Panc1 (cell line): Measurements from ENCODE around the gene SLC6A17. TPM values are rescaled to one million over a fixed set of nuclear protein-coding genes. Genes with fewer than 3 reads are reported as not detected.

ENCODE experiments used
- ATAC-seq: fragments of 200-7000 bp; cut with Tn5 transposase; 2 replicates; pipeline ENCODE4 v1.9.1; 2020; ENCODE audit warnings: mild to moderate bottlenecking, moderate library complexity
- BruUV-seq: library from RNA; stranded (reverse); fragments of 400-500 nt; replicated peaks from 2 replicates; lab custom pipeline; 2021; lab: Mats Ljungman, UMichigan
- CTCF ChIA-PET: fragments of 300-600 bp; sonication (Branson Sonifier 250); formaldehyde crosslinking; loops from one replicate; lab custom pipeline; 2022; ENCODE audit warnings: antibody characterized with exemption; lab: Charles Lee
- POLR2A ChIA-PET: fragments of 300-600 bp; sonication (Branson Sonifier 250); formaldehyde crosslinking; loops from one replicate; lab custom pipeline; 2022; ENCODE audit warnings: antibody characterized with exemption; lab: Charles Lee
- DNase-seq: peaks from one replicate; pipeline ENCODE4 v3.0.0-alpha.2; 2010; ENCODE audit warnings: low read depth, low spot score
- H3K27ac ChIP-seq: 2 replicates; pipeline ENCODE4 v1.5.1; 2011; ENCODE audit warnings: mild to moderate bottlenecking, low read length, inconsistent platforms
- H3K27me3 ChIP-seq: fragments of 200-500 bp; sonication (Bioruptor generic); 2 replicates; pipeline ENCODE4 v1.6.0; 2014; ENCODE audit warnings: low read length, inconsistent platforms; ENCODE audit not compliant: control insufficient read depth, insufficient read depth
- H3K36me3 ChIP-seq: fragments of 200-500 bp; sonication (Bioruptor generic); 2 replicates; pipeline ENCODE4 v1.5.1; 2014; ENCODE audit warnings: inconsistent platforms, mild to moderate bottlenecking, low read length, moderate library complexity; ENCODE audit not compliant: control insufficient read depth, insufficient read depth
- H3K4me1 ChIP-seq: 2 replicates; pipeline ENCODE4 v1.5.1; 2011; ENCODE audit warnings: inconsistent platforms, mild to moderate bottlenecking, low read length, moderate library complexity; ENCODE audit not compliant: control insufficient read depth, insufficient read depth
- H3K4me3 ChIP-seq, 2 experiments: 2 replicates each; pipeline ENCODE4 v1.5.1; 2011 to 2012; ENCODE audit warnings: low read depth in 2 of 2, low read length in 2 of 2, mild to moderate bottlenecking in 2 of 2, inconsistent platforms in 1 of 2, moderate library complexity in 1 of 2
- H3K9me3 ChIP-seq: fragments of 200-500 bp; sonication (Bioruptor generic); 2 replicates; pipeline ENCODE4 v1.5.1; 2014; ENCODE audit warnings: low read depth, mild to moderate bottlenecking, inconsistent platforms, low read length, moderate library complexity; ENCODE audit not compliant: control insufficient read depth, insufficient read depth
- CTCF ChIP-seq: fragments of 450-650 bp; IDR thresholded peaks from 2 replicates; pipeline ENCODE4 v1.5.1; 2017; ENCODE audit warnings: mild to moderate bottlenecking
- POLR2AphosphoS5 ChIP-seq: IDR thresholded peaks from 2 replicates; pipeline ENCODE4 v1.6.1; 2012; ENCODE audit warnings: mild to moderate bottlenecking, low read depth, low read length, moderate library complexity
- SIN3A ChIP-seq: IDR thresholded peaks from 2 replicates; pipeline ENCODE4 v1.6.1; 2012; ENCODE audit warnings: low read depth, mild to moderate bottlenecking, low read length, moderate library complexity, borderline replicate concordance; ENCODE audit not compliant: insufficient read depth
- TCF7L2 ChIP-seq: IDR thresholded peaks from 2 replicates; pipeline ENCODE4 v1.6.1; 2011; ENCODE audit warnings: mild to moderate bottlenecking, low read depth, low read length, inconsistent platforms
- in situ Hi-C: cut with HindIII; loops from 2 replicates; pipeline ENCODE4 v1.10.0; 2016; ENCODE audit warnings: low sequenced_read_pairs, low pct_unique_long_range_greater_than_20kb
- intact Hi-C: fragments of 100-400 bp; cut with micrococcal nuclease; formaldehyde crosslinking; loops from one replicate; pipeline ENCODE4 v1.10.0; 2022; ENCODE audit not compliant: unreplicated experiment
- total RNA-seq: library from RNA; stranded (reverse); gene quantifications from one replicate; pipeline ENCODE4 v1.2.1, GENCODE V29; 2021; ENCODE audit not compliant: unreplicated experiment
- TF ChIP-seq, protein P1 (sequence below), 2 experiments: IDR thresholded peaks; 2 replicates each; pipeline ENCODE4 v1.6.1; 2011 to 2012; ENCODE audit warnings: low read depth in 2 of 2, control low read depth in 1 of 2, low read length in 1 of 2, mild to moderate bottlenecking in 1 of 2, moderate library complexity in 1 of 2; ENCODE audit not compliant: insufficient read depth in 1 of 2

The SLC6A17 gene
- total RNA-seq, 1 experiment from 2014 or later = 5.7 TPM

DNA sequence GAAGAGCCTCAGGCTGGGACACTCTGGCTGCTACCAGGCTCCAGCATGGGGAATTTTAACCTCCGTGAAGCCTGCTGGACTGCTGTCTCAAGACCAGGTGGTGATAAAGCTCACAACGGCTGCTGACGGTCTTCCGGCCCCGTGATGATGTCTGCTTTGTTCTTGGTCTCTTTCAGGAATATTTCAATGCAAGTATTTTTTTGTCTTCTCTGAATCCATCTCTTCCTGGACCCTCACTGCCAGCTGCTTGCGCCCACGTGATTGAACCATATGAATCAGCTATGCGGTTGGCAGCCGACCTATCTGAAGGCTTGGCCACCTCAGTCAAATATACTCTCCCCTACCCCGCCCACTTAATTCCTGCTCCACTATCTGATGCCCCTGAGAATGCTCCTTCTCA, 14.6 kb upstream of the SLC6A17 start:
- no peak for ATAC-seq
- Histone ChIP-seq H3K4me3 (no peak overlapping the region), H3K4me1 (no peaks in the 10 kb centered on the region), H3K27me3 (peaks cover 5% of the 10 kb centered on the region; the same call in 1 of the 2 replicates), H3K9me3 (no peaks in the 10 kb centered on the region), H3K27ac (no peak overlapping the region), H3K36me3 (no peaks in the 10 kb centered on the region)
- POLR2A ChIA-PET = no interaction called here
- DNase-seq = no peak
- CTCF ChIA-PET = interaction anchor here (0.6 kb wide), 1 partner anchor 71 kb away, joined by 3 read pairs; no protein-coding TSS in a partner anchor
- no TSS peak for BruUV-seq
- in situ Hi-C loops = no loop called here
- TF ChIP-seq TCF7L2 (no peak), CTCF (no peak), POLR2AphosphoS5 (no peak), SIN3A (no peak)
- TF ChIP-seq, protein P1, sequence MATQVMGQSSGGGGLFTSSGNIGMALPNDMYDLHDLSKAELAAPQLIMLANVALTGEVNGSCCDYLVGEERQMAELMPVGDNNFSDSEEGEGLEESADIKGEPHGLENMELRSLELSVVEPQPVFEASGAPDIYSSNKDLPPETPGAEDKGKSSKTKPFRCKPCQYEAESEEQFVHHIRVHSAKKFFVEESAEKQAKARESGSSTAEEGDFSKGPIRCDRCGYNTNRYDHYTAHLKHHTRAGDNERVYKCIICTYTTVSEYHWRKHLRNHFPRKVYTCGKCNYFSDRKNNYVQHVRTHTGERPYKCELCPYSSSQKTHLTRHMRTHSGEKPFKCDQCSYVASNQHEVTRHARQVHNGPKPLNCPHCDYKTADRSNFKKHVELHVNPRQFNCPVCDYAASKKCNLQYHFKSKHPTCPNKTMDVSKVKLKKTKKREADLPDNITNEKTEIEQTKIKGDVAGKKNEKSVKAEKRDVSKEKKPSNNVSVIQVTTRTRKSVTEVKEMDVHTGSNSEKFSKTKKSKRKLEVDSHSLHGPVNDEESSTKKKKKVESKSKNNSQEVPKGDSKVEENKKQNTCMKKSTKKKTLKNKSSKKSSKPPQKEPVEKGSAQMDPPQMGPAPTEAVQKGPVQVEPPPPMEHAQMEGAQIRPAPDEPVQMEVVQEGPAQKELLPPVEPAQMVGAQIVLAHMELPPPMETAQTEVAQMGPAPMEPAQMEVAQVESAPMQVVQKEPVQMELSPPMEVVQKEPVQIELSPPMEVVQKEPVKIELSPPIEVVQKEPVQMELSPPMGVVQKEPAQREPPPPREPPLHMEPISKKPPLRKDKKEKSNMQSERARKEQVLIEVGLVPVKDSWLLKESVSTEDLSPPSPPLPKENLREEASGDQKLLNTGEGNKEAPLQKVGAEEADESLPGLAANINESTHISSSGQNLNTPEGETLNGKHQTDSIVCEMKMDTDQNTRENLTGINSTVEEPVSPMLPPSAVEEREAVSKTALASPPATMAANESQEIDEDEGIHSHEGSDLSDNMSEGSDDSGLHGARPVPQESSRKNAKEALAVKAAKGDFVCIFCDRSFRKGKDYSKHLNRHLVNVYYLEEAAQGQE (IDR thresholded peaks at IDR 0.05; ENCODE audit: insufficient read depth in 1 of 2, low read depth in 2 of 2, low read length in 1 of 2) = no peak
- intact Hi-C loops = no loop called here

- Histone ChIP-seq H3K27me3 (peaks cover 5% of the 10 kb centered on the region; the same call in 1 of the 2 replicates), H3K4me3 (no peak overlapping the region), H3K27ac (no peak overlapping the region), H3K4me1 (no peaks in the 10 kb centered on the region), H3K9me3 (no peaks in the 10 kb centered on the region), H3K36me3 (no peaks in the 10 kb centered on the region)
- TF ChIP-seq, protein P1 (IDR thresholded peaks at IDR 0.05; ENCODE audit: insufficient read depth in 1 of 2, low read depth in 2 of 2, low read length in 1 of 2) = no peak
- no peak for TF ChIP-seq CTCF
- TF ChIP-seq TCF7L2 = no peak
- TF ChIP-seq POLR2AphosphoS5 = no peak
- no peak for TF ChIP-seq SIN3A
- POLR2A ChIA-PET = no interaction called here
- intact Hi-C loops (no loop called here), in situ Hi-C loops (no loop called here)
- BruUV-seq = no TSS peak
- CTCF ChIA-PET = no interaction called here
- DNase-seq (no peak), ATAC-seq (no peak)
Observed at GRCh38 chr1:110136911-110137310, 13.4 kb upstream of the SLC6A17 start.
